ENCODE data around the gene CYP2D6. TPM values are rescaled to one million over a fixed set of nuclear protein-coding genes. Genes with fewer than 3 reads are reported as not detected.

Gene CYP2D6
- total and polyA plus RNA-seq, 7 experiments from 2014 or later: 0.11 to 13.3 (median 10.9) TPM; not detected in 1

DNA sequence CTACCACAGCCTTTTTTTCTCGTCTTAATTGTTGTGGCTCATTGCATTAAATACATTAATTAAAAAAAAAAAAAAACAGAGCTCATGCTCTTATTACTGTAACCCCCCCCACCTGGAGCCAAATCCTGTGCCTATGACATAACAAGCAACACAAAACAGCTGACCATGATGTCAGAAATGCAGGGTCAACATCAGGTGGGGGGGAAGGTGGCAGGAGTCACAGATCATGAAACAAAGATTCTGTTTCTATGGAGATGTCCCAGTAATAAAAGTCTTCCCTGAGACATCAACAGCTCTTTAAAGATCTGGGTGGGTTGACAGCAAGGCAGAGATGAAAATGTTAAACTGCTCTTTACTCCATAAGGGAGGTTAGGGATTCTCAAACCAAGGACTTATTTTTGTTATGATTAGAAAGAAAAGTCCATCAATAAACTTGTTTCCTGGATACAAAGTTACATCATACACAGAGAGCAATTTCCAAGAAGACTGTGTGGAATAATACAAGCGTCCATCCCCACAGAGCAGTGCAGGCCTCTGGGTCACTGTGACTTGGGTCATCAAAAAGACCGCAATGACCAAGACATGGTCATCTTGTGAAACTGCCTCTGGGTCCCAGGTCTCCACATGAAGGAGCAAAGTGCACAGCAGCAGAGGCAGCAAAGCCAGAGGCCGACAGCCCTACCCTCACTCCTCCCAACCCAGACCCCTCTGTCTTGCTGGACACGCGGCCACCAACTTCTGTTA lies 42.7 kb upstream of the CYP2D6 start:
- Mint-ChIP-seq H3K27me3 (no peaks in the 10 kb centered on the region), H3K9me3 (no peaks in the 10 kb centered on the region), H3K36me3 (peaks cover 0 to 33% (median 18%) of the 10 kb centered on the region in 5 donors), H3K27ac (peak overlapping the region in 5 of 9 donors; percentile 0 to 52 (median 9)), H3K4me1 (peaks cover 22 to 59% (median 51%) of the 10 kb centered on the region in 7 donors), H3K4me3 (no peak overlapping the region)
- Histone ChIP-seq H3K27ac (ENCODE audit: low read depth, low read length) (no peak overlapping the region), H3K9me3 (ENCODE audit: control insufficient read depth in 2 of 3, low read length in 3 of 3) (no peaks in the 10 kb centered on the region), H3K36me3 (ENCODE audit: control insufficient read depth in 2 of 3, insufficient read depth in 3 of 3, low read length in 3 of 3) (peaks cover 0 to 47% (median 0%) of the 10 kb centered on the region in 3 experiments), H3K4me1 (ENCODE audit: control insufficient read depth in 2 of 2, insufficient read depth in 2 of 2, low read length in 2 of 2) (peaks cover 0 to 18% of the 10 kb centered on the region in 2 donors), H3K4me3 (ENCODE audit: low read length) (no peak overlapping the region), H3K27me3 (ENCODE audit: control insufficient read depth in 2 of 2, insufficient read depth in 2 of 2, low read length in 2 of 2) (no peaks in the 10 kb centered on the region)
- ChIA-PET POLR2A (interaction anchor here (1.0 kb wide), 1 partner anchor 42 kb away, joined by 6 read pairs; no protein-coding TSS in a partner anchor), CTCF (interaction anchor here (0.6 to 1.6 kb wide), 4 partner anchors 18 to 462 kb away, joined by 3 to 5 read pairs (median 3); no protein-coding TSS in a partner anchor)
- DNase-seq: no peak
- ATAC-seq: no peak
- intact Hi-C loops (cut with micrococcal nuclease): loop anchor here in 1 of 2 donors (5.0 kb wide), 1 partner anchor 379 kb away; the partner anchor contains the start of gene SERHL2

DNA sequence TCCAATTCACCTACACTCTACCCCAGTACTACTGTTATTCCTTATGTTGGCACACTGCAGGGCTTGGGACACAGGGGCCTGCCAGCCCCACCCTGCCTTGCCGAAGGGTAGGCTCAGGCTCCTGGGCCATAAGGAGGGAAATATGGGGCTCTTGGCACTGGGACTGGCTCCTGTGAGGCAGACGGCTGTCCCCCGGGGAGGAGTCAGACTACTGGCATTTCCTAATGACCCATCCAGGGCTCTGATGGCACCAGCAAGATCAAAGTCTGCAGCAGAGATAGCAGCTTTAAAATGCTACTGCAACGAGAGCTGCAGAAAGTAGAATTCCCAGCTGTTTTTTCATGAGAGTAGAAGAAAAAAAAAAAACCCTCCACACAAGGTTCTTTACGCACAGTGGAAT lies 42.2 kb upstream of the CYP2D6 start:
- Histone ChIP-seq H3K4me3 (ENCODE audit: low read length) (no peak overlapping the region), H3K27me3 (ENCODE audit: control insufficient read depth in 2 of 2, insufficient read depth in 2 of 2, low read length in 2 of 2) (no peaks in the 10 kb centered on the region), H3K27ac (ENCODE audit: low read depth, low read length) (no peak overlapping the region), H3K9me3 (ENCODE audit: control insufficient read depth in 2 of 3, low read length in 3 of 3) (no peaks in the 10 kb centered on the region), H3K36me3 (ENCODE audit: control insufficient read depth in 2 of 3, insufficient read depth in 3 of 3, low read length in 3 of 3) (peaks cover 0 to 47% (median 0%) of the 10 kb centered on the region in 3 experiments), H3K4me1 (ENCODE audit: control insufficient read depth in 2 of 2, insufficient read depth in 2 of 2, low read length in 2 of 2) (peaks cover 0 to 18% of the 10 kb centered on the region in 2 donors)
- no peak for DNase-seq
- intact Hi-C loops (cut with micrococcal nuclease): loop anchor here in 1 of 2 donors (5.0 kb wide), 1 partner anchor 380 kb away; the partner anchor contains the start of gene SERHL2
- Mint-ChIP-seq H3K4me3 (no peak overlapping the region), H3K27ac (peak overlapping the region in 6 of 9 donors; percentile 23 to 86 (median 46)), H3K9me3 (no peaks in the 10 kb centered on the region), H3K36me3 (peaks cover 0 to 29% (median 15%) of the 10 kb centered on the region in 5 donors), H3K27me3 (no peaks in the 10 kb centered on the region), H3K4me1 (peaks cover 21 to 54% (median 46%) of the 10 kb centered on the region in 7 donors)
- CTCF ChIA-PET: interaction anchor here (0.6 to 1.6 kb wide), 4 partner anchors 19 to 463 kb away, joined by 3 to 5 read pairs (median 3); no protein-coding TSS in a partner anchor
- no peak for ATAC-seq
- POLR2A ChIA-PET: interaction anchor here (0.6 to 0.7 kb wide), 2 partner anchors 193 kb away, joined by 3 read pairs; no protein-coding TSS in a partner anchor

DNA sequence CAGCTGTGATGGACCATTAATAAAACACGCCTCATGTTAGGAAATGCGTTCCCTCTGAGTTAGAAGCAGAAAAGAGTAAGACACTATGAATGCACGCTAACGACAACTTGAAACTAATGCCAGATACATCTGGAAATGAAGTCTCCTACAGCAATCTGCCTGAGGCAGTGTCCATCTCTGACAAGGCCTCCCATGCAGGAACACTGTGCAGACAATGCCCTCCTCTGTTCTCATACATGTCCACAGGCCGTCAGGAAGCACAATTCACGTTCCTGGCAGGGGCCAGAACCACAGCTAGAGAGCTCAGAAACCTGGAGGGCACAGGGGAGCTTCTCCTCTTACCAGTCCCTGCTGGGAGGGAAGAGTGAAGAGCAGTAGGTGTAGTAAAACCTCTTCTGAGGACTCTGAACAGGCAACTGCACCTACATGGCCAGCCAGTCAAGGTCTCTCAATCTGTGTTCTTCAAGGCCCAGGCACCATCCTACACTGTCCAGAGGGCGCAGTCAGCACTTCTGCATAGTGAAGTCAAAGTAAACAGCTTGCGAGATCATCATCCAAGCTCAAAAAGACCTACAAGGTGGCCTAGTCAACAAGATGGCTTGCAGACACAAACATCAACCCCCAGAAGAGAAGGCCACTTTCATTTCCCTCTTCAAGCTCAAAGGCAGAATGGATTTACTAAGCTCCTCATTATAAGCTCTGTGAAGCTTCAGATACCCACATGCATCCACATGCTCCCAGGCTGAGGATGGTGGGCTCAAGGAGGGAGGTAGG lies 41.5 kb upstream of the CYP2D6 start:
- no peaks in the 10 kb centered on the region for H3K9me3 ChIP-seq (ENCODE audit: control insufficient read depth in 2 of 3, low read length in 3 of 3)
- Mint-ChIP-seq H3K9me3 (no peaks in the 10 kb centered on the region), H3K36me3 (peaks cover 0 to 25% (median 11%) of the 10 kb centered on the region in 5 donors), H3K27me3 (no peaks in the 10 kb centered on the region), H3K4me3 (peak overlapping the region in 1 of 10 donors; percentile 29), H3K4me1 (peaks cover 17 to 49% (median 43%) of the 10 kb centered on the region in 7 donors), H3K27ac (peak overlapping the region in 5 of 9 donors; percentile 3 to 86 (median 59))
- CTCF ChIA-PET: interaction anchor here (0.5 to 3.2 kb wide), 3 partner anchors 20 to 645 kb away, joined by 3 to 11 read pairs (median 4); no protein-coding TSS in a partner anchor
- peaks cover 0 to 18% of the 10 kb centered on the region in 2 donors for H3K4me1 ChIP-seq (ENCODE audit: control insufficient read depth in 2 of 2, insufficient read depth in 2 of 2, low read length in 2 of 2)
- ATAC-seq (no peak), DNase-seq (no peak)
- no peak overlapping the region for H3K4me3 ChIP-seq (ENCODE audit: low read length)
- peaks cover 0 to 48% (median 0%) of the 10 kb centered on the region in 3 experiments for H3K36me3 ChIP-seq (ENCODE audit: control insufficient read depth in 2 of 3, insufficient read depth in 3 of 3, low read length in 3 of 3)
- no peaks in the 10 kb centered on the region for H3K27me3 ChIP-seq (ENCODE audit: control insufficient read depth in 2 of 2, insufficient read depth in 2 of 2, low read length in 2 of 2)
- intact Hi-C loops (cut with micrococcal nuclease): loop anchor here in 1 of 2 donors (5.0 kb wide), 1 partner anchor 380 kb away; the partner anchor contains the start of gene SERHL2
- POLR2A ChIA-PET: interaction anchor here (0.6 to 0.7 kb wide), 3 partner anchors 132 to 194 kb away, joined by 3 read pairs; no protein-coding TSS in a partner anchor
- no peak overlapping the region for H3K27ac ChIP-seq (ENCODE audit: low read depth, low read length)

DNA sequence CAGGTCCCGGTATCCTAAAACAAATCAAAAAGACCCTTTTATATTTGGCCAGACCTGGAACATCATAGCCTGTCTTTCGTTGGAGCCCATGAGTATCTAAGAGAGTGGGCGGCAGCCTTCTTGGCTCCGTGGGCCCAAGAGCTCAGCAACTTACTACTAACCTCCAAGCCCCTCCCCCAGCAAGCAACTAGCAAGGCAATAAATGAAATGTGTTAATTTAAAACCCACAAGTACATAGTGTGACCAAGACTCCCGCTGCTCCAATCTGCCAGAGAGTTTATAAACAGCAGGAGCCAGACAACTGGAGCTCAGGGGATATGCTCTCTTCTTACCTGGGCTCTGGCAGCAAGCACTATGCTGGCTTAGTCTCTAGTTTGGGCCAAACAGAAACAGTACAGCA lies 40.8 kb upstream of the CYP2D6 start:
- no peaks in the 10 kb centered on the region for H3K27me3 Mint-ChIP-seq
- peaks cover 0 to 18% of the 10 kb centered on the region in 2 donors for H3K4me1 ChIP-seq (ENCODE audit: control insufficient read depth in 2 of 2, insufficient read depth in 2 of 2, low read length in 2 of 2)
- H3K36me3 ChIP-seq (ENCODE audit: control insufficient read depth in 2 of 3, insufficient read depth in 3 of 3, low read length in 3 of 3): peaks cover 0 to 48% (median 0%) of the 10 kb centered on the region in 3 experiments
- intact Hi-C loops (cut with micrococcal nuclease): loop anchor here in 1 of 2 donors (5.0 kb wide), 1 partner anchor 381 kb away; the partner anchor contains the start of gene SERHL2
- no peak for DNase-seq
- H3K4me1 Mint-ChIP-seq: peaks cover 16 to 49% (median 40%) of the 10 kb centered on the region in 7 donors
- no peaks in the 10 kb centered on the region for H3K9me3 ChIP-seq (ENCODE audit: control insufficient read depth in 2 of 3, low read length in 3 of 3)
- ATAC-seq: no peak
- no peaks in the 10 kb centered on the region for H3K9me3 Mint-ChIP-seq
- no peak overlapping the region for H3K27ac ChIP-seq (ENCODE audit: low read depth, low read length)
- POLR2A ChIA-PET: interaction anchor here (0.6 kb wide), 1 partner anchor 132 kb away, joined by 3 read pairs; no protein-coding TSS in a partner anchor
- H3K27ac Mint-ChIP-seq: peak overlapping the region in 3 of 9 donors; percentile 8 to 75 (median 45)
- H3K27me3 ChIP-seq (ENCODE audit: control insufficient read depth in 2 of 2, insufficient read depth in 2 of 2, low read length in 2 of 2): no peaks in the 10 kb centered on the region
- no peak overlapping the region for H3K4me3 Mint-ChIP-seq
- CTCF ChIA-PET: interaction anchor here (1.0 to 3.2 kb wide), 2 partner anchors 109 to 143 kb away, joined by 3 to 11 read pairs; no protein-coding TSS in a partner anchor
- H3K36me3 Mint-ChIP-seq: peaks cover 0 to 26% (median 10%) of the 10 kb centered on the region in 5 donors
- no peak overlapping the region for H3K4me3 ChIP-seq (ENCODE audit: low read length)

DNA sequence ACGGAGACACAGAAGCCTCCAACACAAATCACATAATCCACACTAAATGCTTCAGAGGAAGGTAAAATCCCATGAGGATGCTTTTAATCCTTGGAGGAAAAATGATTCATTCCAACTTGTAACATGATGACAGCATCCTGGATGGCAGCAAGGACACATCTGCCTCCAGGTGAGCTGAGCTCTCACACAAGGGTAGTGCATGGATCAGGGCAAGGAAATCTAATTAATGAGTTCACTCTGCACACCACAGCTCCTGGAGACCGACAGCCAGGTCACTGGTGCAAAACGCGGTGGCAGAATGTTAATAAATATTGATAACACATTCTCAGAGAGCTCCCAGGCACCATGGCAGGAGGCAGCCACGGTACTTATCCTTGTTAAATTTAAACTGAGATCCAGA lies 40.3 kb upstream of the CYP2D6 start:
- Mint-ChIP-seq H3K4me3 (no peak overlapping the region), H3K27ac (peak overlapping the region in 3 of 9 donors; percentile 9 to 76 (median 62)), H3K27me3 (no peaks in the 10 kb centered on the region), H3K9me3 (no peaks in the 10 kb centered on the region), H3K36me3 (peaks cover 0 to 21% (median 5%) of the 10 kb centered on the region in 5 donors), H3K4me1 (peaks cover 13 to 44% (median 35%) of the 10 kb centered on the region in 7 donors)
- H3K9me3 ChIP-seq (ENCODE audit: control insufficient read depth in 2 of 3, low read length in 3 of 3): no peaks in the 10 kb centered on the region
- intact Hi-C loops (cut with micrococcal nuclease): loop anchor here in 1 of 2 donors (5.0 kb wide), 1 partner anchor 381 kb away; the partner anchor contains the start of gene SERHL2
- H3K27me3 ChIP-seq (ENCODE audit: control insufficient read depth in 2 of 2, insufficient read depth in 2 of 2, low read length in 2 of 2): no peaks in the 10 kb centered on the region
- H3K4me3 ChIP-seq (ENCODE audit: low read length): no peak overlapping the region
- CTCF ChIA-PET: interaction anchor here (1.0 to 3.2 kb wide), 3 partner anchors 109 to 303 kb away, joined by 3 to 11 read pairs (median 3); no protein-coding TSS in a partner anchor
- POLR2A ChIA-PET: interaction anchor here (0.7 kb wide), 1 partner anchor 670 kb away, joined by 3 read pairs; no protein-coding TSS in a partner anchor
- DNase-seq (no peak), ATAC-seq (no peak)
- peaks cover 0 to 18% of the 10 kb centered on the region in 2 donors for H3K4me1 ChIP-seq (ENCODE audit: control insufficient read depth in 2 of 2, insufficient read depth in 2 of 2, low read length in 2 of 2)
- H3K27ac ChIP-seq (ENCODE audit: low read depth, low read length): no peak overlapping the region
- H3K36me3 ChIP-seq (ENCODE audit: control insufficient read depth in 2 of 3, insufficient read depth in 3 of 3, low read length in 3 of 3): peaks cover 0 to 51% (median 0%) of the 10 kb centered on the region in 3 experiments

All from naive thymus-derived CD4-positive, alpha-beta T cell (primary cell).